ENCODE results near the gene HOXA10.

GRCh38 chr7:27164367-27165088 lies 9.6 kb downstream of the HOXA10 start:
- no peak for TF ChIP-seq CTCF (conservative IDR thresholded peaks at IDR 0.05 in 1 of 2, IDR thresholded peaks at IDR 0.05 in 1 of 2; ENCODE audit: low read depth in 1 of 2, low read length in 2 of 2)
- TF ChIP-seq EZH2 (IDR thresholded peaks at IDR 0.05; ENCODE audit: low read length, missing control alignments), result no peak
